Activated naive CD4-positive, alpha-beta T cell treated with anti-CD3 and anti-CD28 coated beads, Interleukin-2, amount 10 ng/mL, durations not matched to agents 7 days and 5 days (primary cell): ENCODE measurements around the gene PPIB.

Source experiments
- CTCF ChIA-PET: fragments of 350-600 bp; sonication (Branson Sonifier 250); formaldehyde crosslinking; loops from one replicate; lab custom pipeline; 2021; ENCODE audit warnings: antibody characterized with exemption; lab: Charles Lee
- DNase-seq: peaks from one replicate; pipeline ENCODE4 v3.0.0-alpha.2; 2020
- H3K27ac Mint-ChIP-seq: one replicate; pipeline ENCODE4 v1.8.0; 2021; ENCODE audit warnings: mild to moderate bottlenecking, moderate library complexity, mixed read lengths
- H3K27me3 Mint-ChIP-seq: one replicate; pipeline ENCODE4 v1.8.0; 2021; ENCODE audit warnings: mild to moderate bottlenecking, mixed read lengths
- H3K36me3 Mint-ChIP-seq: one replicate; pipeline ENCODE4 v1.8.0; 2021; ENCODE audit warnings: mixed read lengths
- H3K4me1 Mint-ChIP-seq: one replicate; pipeline ENCODE4 v1.8.0; 2021; ENCODE audit warnings: mixed read lengths
- H3K4me3 Mint-ChIP-seq: one replicate; pipeline ENCODE4 v1.8.0; 2021; ENCODE audit warnings: mild to moderate bottlenecking, moderate library complexity, mixed read lengths
- H3K9me3 Mint-ChIP-seq: one replicate; pipeline ENCODE4 v1.8.0; 2021; ENCODE audit warnings: mixed read lengths

The PPIB gene

GRCh38 chr15:64166102-64166890, 3.5 kb upstream of the PPIB start:
- H3K4me3 Mint-ChIP-seq, result no peak overlapping the region
- CTCF ChIA-PET, result no interaction called here

GRCh38 chr15:64164436-64164835, 1.6 kb upstream of the PPIB start:
- Mint-ChIP-seq H3K27ac (peak overlapping the region; percentile 58), H3K27me3 (no peaks in the 10 kb centered on the region), H3K4me3 (peak overlapping the region; percentile 33), H3K9me3 (no peaks in the 10 kb centered on the region), H3K36me3 (peaks cover 27% of the 10 kb centered on the region), H3K4me1 (peaks cover 41% of the 10 kb centered on the region)
- CTCF ChIA-PET, result interaction anchor here (0.7 to 0.9 kb wide), 3 partner anchors 25 to 563 kb away, joined by 3 read pairs; no protein-coding TSS in a partner anchor
- no peak for DNase-seq

More at GRCh38 chr15:64166102-64166890, 3.5 kb upstream of the PPIB start:
- Mint-ChIP-seq H3K27ac (peak overlapping the region; percentile 6), H3K9me3 (no peaks in the 10 kb centered on the region), H3K36me3 (peaks cover 26% of the 10 kb centered on the region), H3K4me1 (peaks cover 32% of the 10 kb centered on the region), H3K27me3 (no peaks in the 10 kb centered on the region)
- no peak for DNase-seq

- peak; percentile 40 for DNase-seq
- Mint-ChIP-seq H3K4me3 (peak overlapping the region; percentile 83), H3K9me3 (no peaks in the 10 kb centered on the region), H3K27ac (peak overlapping the region; percentile 97), H3K27me3 (no peaks in the 10 kb centered on the region), H3K4me1 (peaks cover 44% of the 10 kb centered on the region), H3K36me3 (peaks cover 33% of the 10 kb centered on the region)
- CTCF ChIA-PET, result interaction anchor here (0.7 to 3.4 kb wide), 5 partner anchors 11 to 564 kb away, joined by 3 to 28 read pairs (median 3); partner anchors contain the start of gene SNX22
Measured at GRCh38 chr15:64163659-64164362, 989 bp upstream of the PPIB start.

GRCh38 chr15:64162478-64162868, 349 bp downstream of the PPIB start:
- Mint-ChIP-seq H3K27ac (peak overlapping the region; percentile 91), H3K27me3 (no peaks in the 10 kb centered on the region), H3K4me3 (peak overlapping the region; percentile 89), H3K36me3 (peaks cover 43% of the 10 kb centered on the region), H3K9me3 (no peaks in the 10 kb centered on the region), H3K4me1 (peaks cover 52% of the 10 kb centered on the region)
- DNase-seq, result no peak
- CTCF ChIA-PET, result interaction anchor here (0.6 to 3.4 kb wide), 4 partner anchors 10 to 491 kb away, joined by 3 to 28 read pairs (median 4); partner anchors contain the start of gene SNX22

GRCh38 chr15:64161688-64162477, 939 bp downstream of the PPIB start:
- Mint-ChIP-seq H3K27me3 (no peaks in the 10 kb centered on the region), H3K4me3 (peak overlapping the region; percentile 89), H3K27ac (peak overlapping the region; percentile 91), H3K9me3 (no peaks in the 10 kb centered on the region), H3K4me1 (peaks cover 49% of the 10 kb centered on the region), H3K36me3 (peaks cover 48% of the 10 kb centered on the region)
- no peak for DNase-seq
- CTCF ChIA-PET, result interaction anchor here (0.6 to 3.4 kb wide), 5 partner anchors 9 to 492 kb away, joined by 3 to 28 read pairs (median 3); partner anchors contain the start of gene SNX22

GRCh38 chr15:64158363-64159134, 4.3 kb downstream of the PPIB start:
- CTCF ChIA-PET, result no interaction called here
- Mint-ChIP-seq H3K9me3 (no peaks in the 10 kb centered on the region), H3K4me3 (no peak overlapping the region), H3K4me1 (peaks cover 35% of the 10 kb centered on the region), H3K36me3 (peaks cover 56% of the 10 kb centered on the region), H3K27ac (peak overlapping the region; percentile 60), H3K27me3 (peaks cover 3% of the 10 kb centered on the region)
- no peak for DNase-seq

- H3K27ac Mint-ChIP-seq, result no peak overlapping the region
- no peak for DNase-seq
- H3K9me3 Mint-ChIP-seq, result no peaks in the 10 kb centered on the region
- CTCF ChIA-PET, result no interaction called here
- H3K36me3 Mint-ChIP-seq, result peaks cover 55% of the 10 kb centered on the region
- peaks cover 12% of the 10 kb centered on the region for H3K27me3 Mint-ChIP-seq
- H3K4me3 Mint-ChIP-seq, result no peak overlapping the region
- peaks cover 41% of the 10 kb centered on the region for H3K4me1 Mint-ChIP-seq
Measured at GRCh38 chr15:64157599-64158125, 5.2 kb downstream of the PPIB start.

GRCh38 chr15:64156652-64157331, 6.0 kb downstream of the PPIB start:
- Mint-ChIP-seq H3K4me3 (no peak overlapping the region), H3K36me3 (peaks cover 49% of the 10 kb centered on the region), H3K27ac (peak overlapping the region; percentile 60), H3K9me3 (no peaks in the 10 kb centered on the region), H3K27me3 (peaks cover 21% of the 10 kb centered on the region), H3K4me1 (peaks cover 41% of the 10 kb centered on the region)
- CTCF ChIA-PET, result no interaction called here
- DNase-seq, result no peak

- CTCF ChIA-PET, result interaction anchor here (1.6 kb wide), 1 partner anchor 63 kb away, joined by 4 read pairs; the partner anchor contains the start of gene CIAO2A
- Mint-ChIP-seq H3K4me1 (peaks cover 38% of the 10 kb centered on the region), H3K36me3 (peaks cover 47% of the 10 kb centered on the region), H3K4me3 (no peak overlapping the region), H3K27me3 (peaks cover 28% of the 10 kb centered on the region), H3K9me3 (no peaks in the 10 kb centered on the region), H3K27ac (no peak overlapping the region)
- DNase-seq, result no peak
Measured at GRCh38 chr15:64155802-64156651, 6.8 kb downstream of the PPIB start.

GRCh38 chr15:64153480-64154367, 9.1 kb downstream of the PPIB start:
- Mint-ChIP-seq H3K4me1 (peaks cover 44% of the 10 kb centered on the region), H3K36me3 (peaks cover 31% of the 10 kb centered on the region), H3K27ac (peak overlapping the region; percentile 80), H3K4me3 (peak overlapping the region; percentile 35), H3K27me3 (peaks cover 42% of the 10 kb centered on the region), H3K9me3 (no peaks in the 10 kb centered on the region)
- CTCF ChIA-PET, result interaction anchor here (0.6 to 2.8 kb wide), 20 partner anchors 9 to 574 kb away, joined by 3 to 28 read pairs (median 4); partner anchors contain the start of genes CIAO2A and PPIB
- DNase-seq, result peak; percentile 95
